ENCODE data around the gene NCF4.

Gene NCF4

GRCh38 chr22:36838119-36839030 is 22.4 kb upstream of the NCF4 start:
- no peak for DNase-seq
- no CpG with 5 or more reads among the region's 10 CpGs for WGBS (ENCODE audit: extremely low coverage, insufficient coverage, insufficient read length)
- no peak overlapping the region for H2AFZ ChIP-seq (ENCODE audit: insufficient read depth, low read length, poor library complexity)

GRCh38 chr22:36839356-36840073 is 21.3 kb upstream of the NCF4 start:
- Histone ChIP-seq H3K79me1 (ENCODE audit: low read length) (no peaks in the 10 kb centered on the region), H4K8ac (ENCODE audit: low read depth, low read length) (no peak overlapping the region), H3K23ac (ENCODE audit: low read length) (no peak overlapping the region), H3K27me3 (ENCODE audit: insufficient read depth, low read length) (no peaks in the 10 kb centered on the region), H3K14ac (ENCODE audit: low read length) (no peak overlapping the region), H2BK12ac (ENCODE audit: low read length) (no peak overlapping the region), H2BK120ac (ENCODE audit: insufficient read depth, low read length, poor library complexity) (no peak overlapping the region), H4K91ac (ENCODE audit: low read depth, low read length) (no peak overlapping the region), H3K9ac (ENCODE audit: low read length) (no peak overlapping the region), H3K9me3 (ENCODE audit: insufficient read depth, low read depth, low read length) (peaks cover 3% of the 10 kb centered on the region), H3K18ac (ENCODE audit: low read length) (no peak overlapping the region), H3K4me2 (ENCODE audit: low read length) (no peak overlapping the region), H2AK5ac (ENCODE audit: low read length) (no peak overlapping the region), H3K4ac (ENCODE audit: low read depth, low read length) (no peak overlapping the region), H3K36me3 (ENCODE audit: control insufficient read depth in 1 of 2, insufficient read depth in 2 of 2, low read length in 2 of 2) (no peaks in the 10 kb centered on the region), H3K4me3 (ENCODE audit: low read depth, low read length) (no peak overlapping the region), H3K27ac (ENCODE audit: low read depth, low read length) (no peak overlapping the region), H4K12ac (ENCODE audit: low read depth, low read length) (no peak overlapping the region), H2BK5ac (ENCODE audit: low read depth, low read length, poor library complexity) (no peak overlapping the region), H2AFZ (ENCODE audit: insufficient read depth, low read length, poor library complexity) (no peak overlapping the region), H3K79me2 (ENCODE audit: control insufficient read depth, insufficient read depth, low read length, poor library complexity) (no peaks in the 10 kb centered on the region), H3K4me1 (ENCODE audit: control insufficient read depth in 1 of 2, insufficient read depth in 2 of 2, low read length in 2 of 2) (no peaks in the 10 kb centered on the region)
- peak; percentile 31 to 68 for DNase-seq
- no CpG with 5 or more reads among the region's 10 CpGs for WGBS (ENCODE audit: extremely low coverage, insufficient coverage, insufficient read length)

More at GRCh38 chr22:36838119-36839030, 22.4 kb upstream of the NCF4 start:
- no peak overlapping the region for H2BK5ac ChIP-seq (ENCODE audit: low read depth, low read length, poor library complexity)
- H3K9me3 ChIP-seq (ENCODE audit: insufficient read depth, low read depth, low read length) = peaks cover 3% of the 10 kb centered on the region
- no peak overlapping the region for H3K9ac ChIP-seq (ENCODE audit: low read length)
- no peaks in the 10 kb centered on the region for H3K36me3 ChIP-seq (ENCODE audit: control insufficient read depth in 1 of 2, insufficient read depth in 2 of 2, low read length in 2 of 2)
- H2BK12ac ChIP-seq (ENCODE audit: low read length) = no peak overlapping the region
- H2BK120ac ChIP-seq (ENCODE audit: insufficient read depth, low read length, poor library complexity) = no peak overlapping the region
- no peaks in the 10 kb centered on the region for H3K4me1 ChIP-seq (ENCODE audit: control insufficient read depth in 1 of 2, insufficient read depth in 2 of 2, low read length in 2 of 2)
- H3K79me2 ChIP-seq (ENCODE audit: control insufficient read depth, insufficient read depth, low read length, poor library complexity) = no peaks in the 10 kb centered on the region
- H3K18ac ChIP-seq (ENCODE audit: low read length) = no peak overlapping the region
- H4K12ac ChIP-seq (ENCODE audit: low read depth, low read length) = no peak overlapping the region
- H4K91ac ChIP-seq (ENCODE audit: low read depth, low read length) = no peak overlapping the region
- no peak overlapping the region for H2AK5ac ChIP-seq (ENCODE audit: low read length)
- H3K4me3 ChIP-seq (ENCODE audit: low read depth, low read length) = no peak overlapping the region
- H3K27ac ChIP-seq (ENCODE audit: low read depth, low read length) = no peak overlapping the region
- no peaks in the 10 kb centered on the region for H3K79me1 ChIP-seq (ENCODE audit: low read length)
- no peak overlapping the region for H3K4ac ChIP-seq (ENCODE audit: low read depth, low read length)
- H3K4me2 ChIP-seq (ENCODE audit: low read length) = no peak overlapping the region
- H3K23ac ChIP-seq (ENCODE audit: low read length) = no peak overlapping the region
- H3K14ac ChIP-seq (ENCODE audit: low read length) = no peak overlapping the region
- H3K27me3 ChIP-seq (ENCODE audit: insufficient read depth, low read length) = no peaks in the 10 kb centered on the region
- H4K8ac ChIP-seq (ENCODE audit: low read depth, low read length) = no peak overlapping the region

GRCh38 chr22:36840106-36840505 is 20.7 kb upstream of the NCF4 start:
- H4K91ac ChIP-seq (ENCODE audit: low read depth, low read length) = no peak overlapping the region
- DNase-seq = no peak
- no peak overlapping the region for H3K27ac ChIP-seq (ENCODE audit: low read depth, low read length)
- H3K4me1 ChIP-seq (ENCODE audit: control insufficient read depth in 1 of 2, insufficient read depth in 2 of 2, low read length in 2 of 2) = no peaks in the 10 kb centered on the region
- no peak overlapping the region for H3K9ac ChIP-seq (ENCODE audit: low read length)
- no peak overlapping the region for H3K18ac ChIP-seq (ENCODE audit: low read length)
- no peak overlapping the region for H4K12ac ChIP-seq (ENCODE audit: low read depth, low read length)
- no peak overlapping the region for H2BK120ac ChIP-seq (ENCODE audit: insufficient read depth, low read length, poor library complexity)
- no peak overlapping the region for H3K4ac ChIP-seq (ENCODE audit: low read depth, low read length)
- no peak overlapping the region for H4K8ac ChIP-seq (ENCODE audit: low read depth, low read length)
- H3K9me3 ChIP-seq (ENCODE audit: insufficient read depth, low read depth, low read length) = peaks cover 3% of the 10 kb centered on the region
- H3K23ac ChIP-seq (ENCODE audit: low read length) = no peak overlapping the region
- WGBS (ENCODE audit: extremely low coverage, insufficient coverage, insufficient read length) = no CpG with 5 or more reads among the region's 8 CpGs
- H3K79me1 ChIP-seq (ENCODE audit: low read length) = no peaks in the 10 kb centered on the region
- no peak overlapping the region for H2AFZ ChIP-seq (ENCODE audit: insufficient read depth, low read length, poor library complexity)
- H2BK5ac ChIP-seq (ENCODE audit: low read depth, low read length, poor library complexity) = no peak overlapping the region
- H3K14ac ChIP-seq (ENCODE audit: low read length) = no peak overlapping the region
- no peak overlapping the region for H2BK12ac ChIP-seq (ENCODE audit: low read length)
- H3K36me3 ChIP-seq (ENCODE audit: control insufficient read depth in 1 of 2, insufficient read depth in 2 of 2, low read length in 2 of 2) = no peaks in the 10 kb centered on the region
- H3K4me3 ChIP-seq (ENCODE audit: low read depth, low read length) = no peak overlapping the region
- no peaks in the 10 kb centered on the region for H3K79me2 ChIP-seq (ENCODE audit: control insufficient read depth, insufficient read depth, low read length, poor library complexity)
- H2AK5ac ChIP-seq (ENCODE audit: low read length) = no peak overlapping the region
- no peak overlapping the region for H3K4me2 ChIP-seq (ENCODE audit: low read length)
- no peaks in the 10 kb centered on the region for H3K27me3 ChIP-seq (ENCODE audit: insufficient read depth, low read length)

- Histone ChIP-seq H3K36me3 (ENCODE audit: control insufficient read depth in 1 of 2, insufficient read depth in 2 of 2, low read length in 2 of 2) (no peaks in the 10 kb centered on the region), H3K4me1 (ENCODE audit: control insufficient read depth in 1 of 2, insufficient read depth in 2 of 2, low read length in 2 of 2) (no peaks in the 10 kb centered on the region), H3K4me3 (ENCODE audit: low read depth, low read length) (no peak overlapping the region), H3K9ac (ENCODE audit: low read length) (no peak overlapping the region), H3K79me1 (ENCODE audit: low read length) (no peaks in the 10 kb centered on the region), H4K8ac (ENCODE audit: low read depth, low read length) (no peak overlapping the region), H3K23ac (ENCODE audit: low read length) (no peak overlapping the region), H2BK5ac (ENCODE audit: low read depth, low read length, poor library complexity) (no peak overlapping the region), H3K18ac (ENCODE audit: low read length) (no peak overlapping the region), H2AFZ (ENCODE audit: insufficient read depth, low read length, poor library complexity) (no peak overlapping the region), H2BK12ac (ENCODE audit: low read length) (no peak overlapping the region), H4K12ac (ENCODE audit: low read depth, low read length) (no peak overlapping the region), H2BK120ac (ENCODE audit: insufficient read depth, low read length, poor library complexity) (no peak overlapping the region), H3K27ac (ENCODE audit: low read depth, low read length) (no peak overlapping the region), H4K91ac (ENCODE audit: low read depth, low read length) (no peak overlapping the region), H3K4ac (ENCODE audit: low read depth, low read length) (no peak overlapping the region), H3K9me3 (ENCODE audit: insufficient read depth, low read depth, low read length) (peaks cover 2% of the 10 kb centered on the region), H2AK5ac (ENCODE audit: low read length) (no peak overlapping the region), H3K14ac (ENCODE audit: low read length) (no peak overlapping the region), H3K79me2 (ENCODE audit: control insufficient read depth, insufficient read depth, low read length, poor library complexity) (no peaks in the 10 kb centered on the region), H3K27me3 (ENCODE audit: insufficient read depth, low read length) (no peaks in the 10 kb centered on the region), H3K4me2 (ENCODE audit: low read length) (no peak overlapping the region)
- WGBS (ENCODE audit: extremely low coverage, insufficient coverage, insufficient read length) = no CpG with 5 or more reads among the region's 5 CpGs
- DNase-seq = no peak
These were observed 14.5 kb upstream of the NCF4 start for GRCh38 chr22:36846271-36846670.
